Mammary epithelial cell (primary cell): ENCODE results near the gene MAL.

Experiments used
- CTCF ChIP-seq, 2 donors: IDR thresholded peaks in 1 of 2; conservative IDR thresholded peaks in 1 of 2; 2 replicates each; pipeline ENCODE4 v1.5.1; 2011 to 2012; ENCODE audit warnings: inconsistent platforms in 2 of 2, low read length in 2 of 2, mild to moderate bottlenecking in 2 of 2, control low read depth in 1 of 2, low read depth in 1 of 2; ENCODE audit not compliant: insufficient read depth in 1 of 2; ENCODE audit errors: extremely low read depth in 1 of 2
- EZH2 ChIP-seq: IDR thresholded peaks from 2 replicates; pipeline ENCODE4 v1.6.1; 2012; ENCODE audit warnings: low read length, inconsistent platforms, borderline replicate concordance

GRCh38 chr2:95027369-95027720 is 1.8 kb downstream of the MAL start:
- TF ChIP-seq CTCF (conservative IDR thresholded peaks at IDR 0.05 in 1 of 2, IDR thresholded peaks at IDR 0.05 in 1 of 2; ENCODE audit: extremely low read depth in 1 of 2, insufficient read depth in 1 of 2, low read depth in 1 of 2, low read length in 2 of 2) = no peak
- peak; percentile 12 for TF ChIP-seq EZH2
